Panc1 (cell line): ENCODE results near the gene SH3BGRL2. TPM values are rescaled to one million over a fixed set of nuclear protein-coding genes. Genes with fewer than 3 reads are reported as not detected.

Experiments used
- ATAC-seq: fragments of 200-7000 bp; cut with Tn5 transposase; 2 replicates; pipeline ENCODE4 v1.9.1; 2020; ENCODE audit warnings: mild to moderate bottlenecking, moderate library complexity
- BruUV-seq: library from RNA; stranded (reverse); fragments of 400-500 nt; replicated peaks from 2 replicates; lab custom pipeline; 2021; lab: Mats Ljungman, UMichigan
- CTCF ChIA-PET: fragments of 300-600 bp; sonication (Branson Sonifier 250); formaldehyde crosslinking; loops from one replicate; lab custom pipeline; 2022; ENCODE audit warnings: antibody characterized with exemption; lab: Charles Lee
- POLR2A ChIA-PET: fragments of 300-600 bp; sonication (Branson Sonifier 250); formaldehyde crosslinking; loops from one replicate; lab custom pipeline; 2022; ENCODE audit warnings: antibody characterized with exemption; lab: Charles Lee
- DNase-seq: peaks from one replicate; pipeline ENCODE4 v3.0.0-alpha.2; 2010; ENCODE audit warnings: low read depth, low spot score
- H3K27ac ChIP-seq: 2 replicates; pipeline ENCODE4 v1.5.1; 2011; ENCODE audit warnings: mild to moderate bottlenecking, low read length, inconsistent platforms
- H3K27me3 ChIP-seq: fragments of 200-500 bp; sonication (Bioruptor generic); 2 replicates; pipeline ENCODE4 v1.6.0; 2014; ENCODE audit warnings: low read length, inconsistent platforms; ENCODE audit not compliant: control insufficient read depth, insufficient read depth
- H3K36me3 ChIP-seq: fragments of 200-500 bp; sonication (Bioruptor generic); 2 replicates; pipeline ENCODE4 v1.5.1; 2014; ENCODE audit warnings: inconsistent platforms, mild to moderate bottlenecking, low read length, moderate library complexity; ENCODE audit not compliant: control insufficient read depth, insufficient read depth
- H3K4me1 ChIP-seq: 2 replicates; pipeline ENCODE4 v1.5.1; 2011; ENCODE audit warnings: inconsistent platforms, mild to moderate bottlenecking, low read length, moderate library complexity; ENCODE audit not compliant: control insufficient read depth, insufficient read depth
- H3K4me3 ChIP-seq, 2 experiments: 2 replicates each; pipeline ENCODE4 v1.5.1; 2011 to 2012; ENCODE audit warnings: low read depth in 2 of 2, low read length in 2 of 2, mild to moderate bottlenecking in 2 of 2, inconsistent platforms in 1 of 2, moderate library complexity in 1 of 2
- H3K9me3 ChIP-seq: fragments of 200-500 bp; sonication (Bioruptor generic); 2 replicates; pipeline ENCODE4 v1.5.1; 2014; ENCODE audit warnings: low read depth, mild to moderate bottlenecking, inconsistent platforms, low read length, moderate library complexity; ENCODE audit not compliant: control insufficient read depth, insufficient read depth
- POLR2AphosphoS5 ChIP-seq: IDR thresholded peaks from 2 replicates; pipeline ENCODE4 v1.6.1; 2012; ENCODE audit warnings: mild to moderate bottlenecking, low read depth, low read length, moderate library complexity
- SIN3A ChIP-seq: IDR thresholded peaks from 2 replicates; pipeline ENCODE4 v1.6.1; 2012; ENCODE audit warnings: low read depth, mild to moderate bottlenecking, low read length, moderate library complexity, borderline replicate concordance; ENCODE audit not compliant: insufficient read depth
- TCF7L2 ChIP-seq: IDR thresholded peaks from 2 replicates; pipeline ENCODE4 v1.6.1; 2011; ENCODE audit warnings: mild to moderate bottlenecking, low read depth, low read length, inconsistent platforms
- in situ Hi-C: cut with HindIII; loops from 2 replicates; pipeline ENCODE4 v1.10.0; 2016; ENCODE audit warnings: low sequenced_read_pairs, low pct_unique_long_range_greater_than_20kb
- intact Hi-C: fragments of 100-400 bp; cut with micrococcal nuclease; formaldehyde crosslinking; loops from one replicate; pipeline ENCODE4 v1.10.0; 2022; ENCODE audit not compliant: unreplicated experiment
- total RNA-seq: library from RNA; stranded (reverse); gene quantifications from one replicate; pipeline ENCODE4 v1.2.1, GENCODE V29; 2021; ENCODE audit not compliant: unreplicated experiment
- TF ChIP-seq, protein P1 (sequence below), 2 experiments: IDR thresholded peaks; 2 replicates each; pipeline ENCODE4 v1.6.1; 2011 to 2012; ENCODE audit warnings: low read depth in 2 of 2, control low read depth in 1 of 2, low read length in 1 of 2, mild to moderate bottlenecking in 1 of 2, moderate library complexity in 1 of 2; ENCODE audit not compliant: insufficient read depth in 1 of 2
- TF ChIP-seq, protein P2 (sequence below): fragments of 450-650 bp; IDR thresholded peaks from 2 replicates; pipeline ENCODE4 v1.5.1; 2017; ENCODE audit warnings: mild to moderate bottlenecking

SH3BGRL2 gene
- total RNA-seq, 1 experiment from 2014 or later: 8.5 TPM

DNA sequence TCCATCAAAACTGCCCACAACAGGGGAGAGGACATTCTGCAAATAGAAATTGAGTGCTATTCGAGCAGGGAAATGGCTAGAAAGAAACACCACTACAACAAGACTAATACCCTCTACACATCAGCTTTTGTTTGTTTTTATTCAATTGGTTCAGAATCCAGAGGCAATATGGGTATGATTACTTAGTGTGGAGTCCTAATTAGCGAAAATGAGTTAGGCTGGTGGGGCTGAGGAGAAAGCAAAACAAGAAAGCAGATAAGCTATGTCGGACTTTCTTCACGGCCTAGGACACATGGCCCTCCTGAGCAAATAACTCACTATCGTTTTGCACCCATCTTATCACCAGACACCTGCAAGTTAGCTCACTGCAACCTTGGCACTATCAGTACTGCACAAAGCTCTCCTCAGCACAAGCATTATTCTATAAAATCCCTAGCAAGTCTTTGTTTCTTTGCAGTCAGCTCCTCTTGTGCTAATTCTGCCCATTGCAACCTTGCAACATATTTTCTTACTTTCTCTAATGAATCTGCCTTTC is 31.3 kb upstream of the SH3BGRL2 start:
- H3K4me3 ChIP-seq: no peak overlapping the region
- H3K36me3 ChIP-seq: no peaks in the 10 kb centered on the region
- intact Hi-C loops (no loop called here), in situ Hi-C loops (no loop called here)
- H3K9me3 ChIP-seq: no peaks in the 10 kb centered on the region
- ChIA-PET CTCF (interaction anchor here (1.1 kb wide), 1 partner anchor 30 kb away, joined by 3 read pairs; no protein-coding TSS in a partner anchor), POLR2A (no interaction called here)
- H3K4me1 ChIP-seq: peaks cover 39% of the 10 kb centered on the region
- DNase-seq (no peak), ATAC-seq (peak; percentile 63; the same call in 1 of the 2 replicates)
- H3K27ac ChIP-seq: peak overlapping the region; percentile 95
- BruUV-seq: no TSS peak
- H3K27me3 ChIP-seq: no peaks in the 10 kb centered on the region
- TF ChIP-seq TCF7L2: no peak
- no peak for TF ChIP-seq SIN3A
- no peak for TF ChIP-seq POLR2AphosphoS5
- TF ChIP-seq, protein P1, sequence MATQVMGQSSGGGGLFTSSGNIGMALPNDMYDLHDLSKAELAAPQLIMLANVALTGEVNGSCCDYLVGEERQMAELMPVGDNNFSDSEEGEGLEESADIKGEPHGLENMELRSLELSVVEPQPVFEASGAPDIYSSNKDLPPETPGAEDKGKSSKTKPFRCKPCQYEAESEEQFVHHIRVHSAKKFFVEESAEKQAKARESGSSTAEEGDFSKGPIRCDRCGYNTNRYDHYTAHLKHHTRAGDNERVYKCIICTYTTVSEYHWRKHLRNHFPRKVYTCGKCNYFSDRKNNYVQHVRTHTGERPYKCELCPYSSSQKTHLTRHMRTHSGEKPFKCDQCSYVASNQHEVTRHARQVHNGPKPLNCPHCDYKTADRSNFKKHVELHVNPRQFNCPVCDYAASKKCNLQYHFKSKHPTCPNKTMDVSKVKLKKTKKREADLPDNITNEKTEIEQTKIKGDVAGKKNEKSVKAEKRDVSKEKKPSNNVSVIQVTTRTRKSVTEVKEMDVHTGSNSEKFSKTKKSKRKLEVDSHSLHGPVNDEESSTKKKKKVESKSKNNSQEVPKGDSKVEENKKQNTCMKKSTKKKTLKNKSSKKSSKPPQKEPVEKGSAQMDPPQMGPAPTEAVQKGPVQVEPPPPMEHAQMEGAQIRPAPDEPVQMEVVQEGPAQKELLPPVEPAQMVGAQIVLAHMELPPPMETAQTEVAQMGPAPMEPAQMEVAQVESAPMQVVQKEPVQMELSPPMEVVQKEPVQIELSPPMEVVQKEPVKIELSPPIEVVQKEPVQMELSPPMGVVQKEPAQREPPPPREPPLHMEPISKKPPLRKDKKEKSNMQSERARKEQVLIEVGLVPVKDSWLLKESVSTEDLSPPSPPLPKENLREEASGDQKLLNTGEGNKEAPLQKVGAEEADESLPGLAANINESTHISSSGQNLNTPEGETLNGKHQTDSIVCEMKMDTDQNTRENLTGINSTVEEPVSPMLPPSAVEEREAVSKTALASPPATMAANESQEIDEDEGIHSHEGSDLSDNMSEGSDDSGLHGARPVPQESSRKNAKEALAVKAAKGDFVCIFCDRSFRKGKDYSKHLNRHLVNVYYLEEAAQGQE (IDR thresholded peaks at IDR 0.05; ENCODE audit: insufficient read depth in 1 of 2, low read depth in 2 of 2, low read length in 1 of 2): no peak
- TF ChIP-seq, protein P2, sequence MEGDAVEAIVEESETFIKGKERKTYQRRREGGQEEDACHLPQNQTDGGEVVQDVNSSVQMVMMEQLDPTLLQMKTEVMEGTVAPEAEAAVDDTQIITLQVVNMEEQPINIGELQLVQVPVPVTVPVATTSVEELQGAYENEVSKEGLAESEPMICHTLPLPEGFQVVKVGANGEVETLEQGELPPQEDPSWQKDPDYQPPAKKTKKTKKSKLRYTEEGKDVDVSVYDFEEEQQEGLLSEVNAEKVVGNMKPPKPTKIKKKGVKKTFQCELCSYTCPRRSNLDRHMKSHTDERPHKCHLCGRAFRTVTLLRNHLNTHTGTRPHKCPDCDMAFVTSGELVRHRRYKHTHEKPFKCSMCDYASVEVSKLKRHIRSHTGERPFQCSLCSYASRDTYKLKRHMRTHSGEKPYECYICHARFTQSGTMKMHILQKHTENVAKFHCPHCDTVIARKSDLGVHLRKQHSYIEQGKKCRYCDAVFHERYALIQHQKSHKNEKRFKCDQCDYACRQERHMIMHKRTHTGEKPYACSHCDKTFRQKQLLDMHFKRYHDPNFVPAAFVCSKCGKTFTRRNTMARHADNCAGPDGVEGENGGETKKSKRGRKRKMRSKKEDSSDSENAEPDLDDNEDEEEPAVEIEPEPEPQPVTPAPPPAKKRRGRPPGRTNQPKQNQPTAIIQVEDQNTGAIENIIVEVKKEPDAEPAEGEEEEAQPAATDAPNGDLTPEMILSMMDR: no peak

DNA sequence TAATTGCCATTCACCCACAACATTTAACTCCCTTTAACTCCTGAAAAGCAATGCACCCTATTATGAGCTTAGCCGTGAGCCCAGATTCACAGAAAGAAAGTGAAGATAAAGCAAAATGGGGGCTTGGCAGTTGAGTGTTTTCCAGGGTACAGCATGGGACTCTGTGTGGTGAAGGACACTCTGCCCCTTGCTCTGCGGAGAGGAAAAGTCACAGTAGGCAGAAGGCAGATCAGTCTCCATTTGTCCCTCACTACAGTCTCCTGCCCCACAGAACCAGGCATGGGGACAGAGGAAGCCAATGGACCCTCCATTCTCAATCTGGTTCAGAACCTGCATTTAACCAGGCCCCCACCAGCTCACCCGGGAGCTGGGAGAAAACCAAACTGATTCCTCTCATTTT is 30.8 kb upstream of the SH3BGRL2 start:
- ChIA-PET POLR2A (no interaction called here), CTCF (interaction anchor here (1.1 kb wide), 1 partner anchor 30 kb away, joined by 3 read pairs; no protein-coding TSS in a partner anchor)
- ATAC-seq: peak; percentile 58
- Histone ChIP-seq H3K36me3 (no peaks in the 10 kb centered on the region), H3K27me3 (no peaks in the 10 kb centered on the region), H3K9me3 (no peaks in the 10 kb centered on the region), H3K27ac (peak overlapping the region; percentile 95), H3K4me3 (no peak overlapping the region), H3K4me1 (peaks cover 39% of the 10 kb centered on the region)
- intact Hi-C loops (no loop called here), in situ Hi-C loops (no loop called here)
- no TSS peak for BruUV-seq
- no peak for DNase-seq
- TF ChIP-seq, protein P2: no peak
- TF ChIP-seq TCF7L2: no peak
- TF ChIP-seq, protein P1 (IDR thresholded peaks at IDR 0.05; ENCODE audit: insufficient read depth in 1 of 2, low read depth in 2 of 2, low read length in 1 of 2): no peak
- no peak for TF ChIP-seq SIN3A
- no peak for TF ChIP-seq POLR2AphosphoS5
